Measurements from ENCODE around the gene GABRA5. TPM values are rescaled to one million over a fixed set of nuclear protein-coding genes. Genes with fewer than 3 reads are reported as not detected.

GABRA5 gene
- total and polyA plus RNA-seq, 2 donors (not counting 1 experiment from before 2014, with no cell fraction given), result 0.23 TPM; not detected in 1

DNA sequence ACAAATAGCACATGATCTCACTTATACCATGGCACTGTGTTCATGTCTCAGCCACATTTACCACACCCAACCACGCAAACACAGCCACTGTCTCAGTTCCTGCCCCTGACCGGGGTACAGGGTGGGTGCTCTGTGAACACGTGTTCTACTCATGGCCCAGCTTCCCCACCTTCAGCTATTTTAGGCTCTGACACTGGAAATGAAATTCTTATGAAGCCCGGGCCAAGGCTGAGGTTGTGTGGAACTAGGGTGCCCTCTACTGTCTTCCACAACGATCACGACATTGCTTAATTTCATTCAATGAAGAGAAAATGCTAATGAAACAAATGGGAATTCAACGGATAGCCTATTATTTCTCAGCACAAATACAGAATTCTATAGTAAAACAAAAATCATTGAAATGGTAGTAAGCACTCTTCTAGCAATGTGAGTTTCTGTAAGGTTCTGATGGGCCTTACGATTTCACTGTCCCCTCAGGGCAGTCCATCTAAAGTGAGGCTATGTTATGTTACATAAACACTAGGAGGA is 2.1 kb upstream of the GABRA5 start:
- Histone ChIP-seq H3K27ac (ENCODE audit: insufficient read depth, low read length) (no peak overlapping the region), H3K4me3 (replicated peaks in 1 of 4; ENCODE audit: control extremely low read depth in 1 of 4, insufficient read depth in 1 of 4, low read depth in 3 of 4, low read length in 4 of 4) (no peak overlapping the region), H3K4me1 (ENCODE audit: control insufficient read depth, extremely low read depth, insufficient read depth, low read length) (no peaks in the 10 kb centered on the region), H3K27me3 (ENCODE audit: control insufficient read depth, insufficient read depth, low read length) (no peaks in the 10 kb centered on the region), H2AFZ (ENCODE audit: low read length) (no peak overlapping the region), H3K4me2 (ENCODE audit: extremely low read depth, insufficient read depth, low read length) (no peak overlapping the region), H3K36me3 (ENCODE audit: control insufficient read depth, insufficient read depth, low read length) (no peaks in the 10 kb centered on the region), H3K79me2 (ENCODE audit: control insufficient read depth, insufficient read depth, low read length) (no peaks in the 10 kb centered on the region), H3K9ac (ENCODE audit: insufficient read depth, low read length) (no peak overlapping the region), H3K9me3 (ENCODE audit: control insufficient read depth, insufficient read depth, low read depth, low read length) (no peaks in the 10 kb centered on the region), H4K20me1 (ENCODE audit: control insufficient read depth, extremely low read depth, insufficient read depth, low read length) (no peaks in the 10 kb centered on the region)
- DNase-seq (ENCODE audit: low read depth in 2 of 2), result peak; percentile 40 to 58
- no peak for TF ChIP-seq EZH2 (IDR thresholded peaks at IDR 0.05; ENCODE audit: low read length, missing control alignments)
- TF ChIP-seq, protein P1, sequence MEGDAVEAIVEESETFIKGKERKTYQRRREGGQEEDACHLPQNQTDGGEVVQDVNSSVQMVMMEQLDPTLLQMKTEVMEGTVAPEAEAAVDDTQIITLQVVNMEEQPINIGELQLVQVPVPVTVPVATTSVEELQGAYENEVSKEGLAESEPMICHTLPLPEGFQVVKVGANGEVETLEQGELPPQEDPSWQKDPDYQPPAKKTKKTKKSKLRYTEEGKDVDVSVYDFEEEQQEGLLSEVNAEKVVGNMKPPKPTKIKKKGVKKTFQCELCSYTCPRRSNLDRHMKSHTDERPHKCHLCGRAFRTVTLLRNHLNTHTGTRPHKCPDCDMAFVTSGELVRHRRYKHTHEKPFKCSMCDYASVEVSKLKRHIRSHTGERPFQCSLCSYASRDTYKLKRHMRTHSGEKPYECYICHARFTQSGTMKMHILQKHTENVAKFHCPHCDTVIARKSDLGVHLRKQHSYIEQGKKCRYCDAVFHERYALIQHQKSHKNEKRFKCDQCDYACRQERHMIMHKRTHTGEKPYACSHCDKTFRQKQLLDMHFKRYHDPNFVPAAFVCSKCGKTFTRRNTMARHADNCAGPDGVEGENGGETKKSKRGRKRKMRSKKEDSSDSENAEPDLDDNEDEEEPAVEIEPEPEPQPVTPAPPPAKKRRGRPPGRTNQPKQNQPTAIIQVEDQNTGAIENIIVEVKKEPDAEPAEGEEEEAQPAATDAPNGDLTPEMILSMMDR (conservative IDR thresholded peaks at IDR 0.05 in 1 of 2, IDR thresholded peaks at IDR 0.05 in 1 of 2; ENCODE audit: low read depth in 1 of 2, low read length in 2 of 2), result peak; percentile 51 to 64

DNA sequence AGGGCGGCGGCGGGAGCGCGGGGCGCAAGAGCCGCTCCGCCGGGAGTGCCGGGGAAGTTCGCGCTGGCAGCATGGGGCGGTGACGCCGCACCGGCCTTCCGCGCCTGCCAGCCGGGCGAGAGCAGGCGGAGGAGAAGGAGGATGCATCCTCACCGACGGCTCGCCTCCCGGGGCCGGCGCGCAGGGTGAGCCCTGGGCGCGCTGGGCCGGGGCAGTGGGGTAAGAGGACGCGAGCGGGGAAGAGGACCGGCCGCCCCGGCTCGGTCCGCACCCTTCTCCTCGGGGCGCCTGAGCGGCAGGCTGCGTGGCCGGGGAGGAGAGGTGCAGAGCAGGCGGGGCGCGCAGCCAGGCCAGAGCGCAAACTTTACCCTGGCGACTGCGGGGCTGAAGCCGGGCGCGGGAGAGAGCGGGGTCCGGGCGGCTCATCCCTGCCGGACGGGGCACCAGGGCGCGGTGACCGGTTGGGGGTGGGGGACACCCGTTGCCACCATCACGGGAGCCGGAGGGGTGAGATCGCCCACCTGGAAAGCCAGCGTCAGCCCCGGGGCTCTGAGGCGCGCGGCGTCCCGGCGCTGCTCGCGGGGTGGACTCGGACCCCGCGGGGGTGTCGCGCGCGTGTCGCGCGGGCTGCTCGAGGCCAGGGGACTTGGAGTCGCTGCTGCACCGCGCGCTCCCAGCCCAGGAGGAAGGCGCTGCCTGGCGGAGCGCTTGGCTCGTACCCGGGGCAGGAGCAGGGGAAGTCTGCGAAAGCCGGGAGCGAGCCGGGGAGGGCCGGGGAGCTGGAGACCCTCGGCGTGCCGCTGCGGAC is 542 bp downstream of the GABRA5 start:
- Histone ChIP-seq H4K20me1 (ENCODE audit: control insufficient read depth, extremely low read depth, insufficient read depth, low read length) (no peaks in the 10 kb centered on the region), H2AFZ (ENCODE audit: low read length) (no peak overlapping the region), H3K4me3 (replicated peaks in 1 of 4; ENCODE audit: control extremely low read depth in 1 of 4, insufficient read depth in 1 of 4, low read depth in 3 of 4, low read length in 4 of 4) (no peak overlapping the region)

DNA sequence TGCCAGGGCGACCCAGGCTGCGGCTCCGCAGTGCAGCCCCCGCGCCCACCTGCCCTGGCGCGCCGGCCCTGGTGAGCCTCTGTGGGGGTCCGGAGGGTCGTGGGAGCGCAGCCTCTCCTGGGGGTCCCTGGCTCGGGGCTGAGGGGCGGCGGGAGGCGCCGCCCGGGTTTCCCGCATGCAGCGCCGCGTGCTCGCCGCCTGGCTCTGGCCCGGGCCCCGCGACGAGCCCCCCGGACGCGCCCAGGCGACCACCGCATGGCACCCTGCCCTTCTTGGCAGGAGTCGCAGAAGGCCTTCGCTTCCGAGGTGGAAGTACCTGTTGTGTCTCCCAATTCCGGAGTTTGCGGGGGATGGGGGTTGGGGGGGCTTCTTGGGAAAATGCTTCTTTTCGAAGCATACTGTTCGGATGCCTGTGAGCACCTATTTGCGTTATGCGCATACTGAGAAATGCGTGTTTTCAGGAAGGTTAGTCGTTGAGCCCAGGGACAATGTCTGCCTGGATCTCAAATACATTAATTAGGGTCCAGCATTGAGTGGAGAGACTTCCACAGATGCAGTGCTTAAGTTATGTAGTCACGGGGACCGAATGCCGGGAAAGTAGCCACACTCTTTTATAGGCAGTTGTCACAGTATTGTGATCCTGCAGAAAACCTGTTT is 1.3 kb downstream of the GABRA5 start:
- Histone ChIP-seq H3K4me3 (replicated peaks in 1 of 4; ENCODE audit: control extremely low read depth in 1 of 4, insufficient read depth in 1 of 4, low read depth in 3 of 4, low read length in 4 of 4) (no peak overlapping the region), H3K4me1 (ENCODE audit: control insufficient read depth, extremely low read depth, insufficient read depth, low read length) (no peaks in the 10 kb centered on the region), H3K4me2 (ENCODE audit: extremely low read depth, insufficient read depth, low read length) (no peak overlapping the region), H3K9ac (ENCODE audit: insufficient read depth, low read length) (no peak overlapping the region), H3K79me2 (ENCODE audit: control insufficient read depth, insufficient read depth, low read length) (no peaks in the 10 kb centered on the region), H4K20me1 (ENCODE audit: control insufficient read depth, extremely low read depth, insufficient read depth, low read length) (no peaks in the 10 kb centered on the region), H3K27me3 (ENCODE audit: control insufficient read depth, insufficient read depth, low read length) (no peaks in the 10 kb centered on the region), H3K27ac (ENCODE audit: insufficient read depth, low read length) (no peak overlapping the region), H3K36me3 (ENCODE audit: control insufficient read depth, insufficient read depth, low read length) (no peaks in the 10 kb centered on the region), H3K9me3 (ENCODE audit: control insufficient read depth, insufficient read depth, low read depth, low read length) (no peaks in the 10 kb centered on the region), H2AFZ (ENCODE audit: low read length) (no peak overlapping the region)
- no peak for DNase-seq (ENCODE audit: low read depth in 2 of 2)
- TF ChIP-seq, protein P1 (conservative IDR thresholded peaks at IDR 0.05 in 1 of 2, IDR thresholded peaks at IDR 0.05 in 1 of 2; ENCODE audit: low read depth in 1 of 2, low read length in 2 of 2), result no peak
- no peak for TF ChIP-seq EZH2 (IDR thresholded peaks at IDR 0.05; ENCODE audit: low read length, missing control alignments)

More for the DNA sequence above, 542 bp downstream of the GABRA5 start:
- no peak for DNase-seq (ENCODE audit: low read depth in 2 of 2)
- Histone ChIP-seq H3K79me2 (ENCODE audit: control insufficient read depth, insufficient read depth, low read length) (no peaks in the 10 kb centered on the region), H3K9ac (ENCODE audit: insufficient read depth, low read length) (no peak overlapping the region), H3K27ac (ENCODE audit: insufficient read depth, low read length) (no peak overlapping the region), H3K9me3 (ENCODE audit: control insufficient read depth, insufficient read depth, low read depth, low read length) (no peaks in the 10 kb centered on the region), H3K4me2 (ENCODE audit: extremely low read depth, insufficient read depth, low read length) (no peak overlapping the region), H3K36me3 (ENCODE audit: control insufficient read depth, insufficient read depth, low read length) (no peaks in the 10 kb centered on the region), H3K27me3 (ENCODE audit: control insufficient read depth, insufficient read depth, low read length) (no peaks in the 10 kb centered on the region), H3K4me1 (ENCODE audit: control insufficient read depth, extremely low read depth, insufficient read depth, low read length) (no peaks in the 10 kb centered on the region)
- TF ChIP-seq, protein P1 (conservative IDR thresholded peaks at IDR 0.05 in 1 of 2, IDR thresholded peaks at IDR 0.05 in 1 of 2; ENCODE audit: low read depth in 1 of 2, low read length in 2 of 2), result no peak
- no peak for TF ChIP-seq EZH2 (IDR thresholded peaks at IDR 0.05; ENCODE audit: low read length, missing control alignments)
